AG08396 (cell line): ENCODE results near the gene KCNJ13.
A peak's percentile ranks its signal among the peaks of the same experiment; 100 is the strongest.

Experiments used
- DNase-seq: peaks from one replicate; pipeline ENCODE4 v3.0.0; 2012; ENCODE audit warnings: low spot score, mixed read lengths

Gene KCNJ13

DNA sequence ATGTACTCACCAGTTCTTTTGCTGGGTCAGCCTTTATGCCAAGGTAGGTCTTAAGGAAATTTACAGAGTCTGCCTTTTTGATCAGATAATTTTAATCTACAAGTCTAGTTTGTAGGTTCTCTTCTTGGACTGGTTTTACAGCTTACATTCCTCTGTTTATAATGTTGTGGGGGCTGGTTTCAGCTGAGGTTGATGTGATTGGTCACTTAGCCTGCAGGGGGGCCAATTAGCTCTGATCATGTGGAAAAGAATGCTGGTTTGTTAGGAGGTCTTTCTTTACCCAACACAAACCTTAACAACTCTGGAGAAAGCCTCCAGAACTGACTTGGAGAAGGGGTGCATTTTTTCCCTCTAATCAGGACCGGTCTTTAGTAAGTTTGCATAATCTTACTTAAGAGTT, at the start of gene KCNJ13:
KCNJ13 (minus strand) TSS at position 131 of the 400 bp plus-strand sequence. CDS start 5,203 bp downstream, outside the sequence.
- peak; percentile 42 for DNase-seq

DNA sequence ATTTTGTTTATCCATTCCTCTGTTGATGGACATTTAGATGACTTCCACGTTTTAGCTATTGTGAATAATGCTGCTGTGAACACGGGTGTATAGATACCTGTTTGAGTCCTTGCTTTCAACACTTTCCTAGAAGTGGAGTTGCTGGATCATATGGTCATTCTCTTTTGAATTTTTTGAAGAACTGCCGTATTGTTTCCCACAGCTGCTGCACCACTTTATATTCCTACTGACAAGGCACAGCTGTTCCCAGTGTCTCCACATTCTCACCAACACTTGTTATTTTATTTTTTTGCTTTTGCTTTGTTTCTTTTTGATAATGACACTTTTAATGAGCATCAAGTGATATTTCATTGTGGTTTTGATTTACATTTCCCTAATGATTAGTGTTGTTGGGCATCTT, 41.4 kb upstream of the KCNJ13 start:
- no peak for DNase-seq

DNA sequence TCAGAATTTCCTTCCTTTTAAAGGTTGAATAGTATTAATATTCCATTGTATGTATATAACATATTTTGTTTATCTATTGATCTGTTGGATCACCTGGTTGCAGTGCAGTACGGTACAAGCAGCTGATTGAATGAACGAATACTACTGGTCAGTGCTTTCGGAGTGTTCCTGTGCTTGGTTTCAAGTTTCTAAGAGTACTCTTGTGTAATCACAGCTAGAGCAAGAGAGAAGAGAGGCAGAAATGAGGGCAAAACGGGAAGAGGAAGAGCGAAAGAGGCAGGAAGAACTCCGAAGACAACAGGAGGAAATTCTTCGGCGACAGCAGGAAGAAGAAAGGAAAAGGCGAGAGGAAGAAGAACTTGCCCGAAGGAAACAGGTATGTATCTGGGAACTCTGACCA, 40.3 kb upstream of the KCNJ13 start:
- no peak for DNase-seq

DNA sequence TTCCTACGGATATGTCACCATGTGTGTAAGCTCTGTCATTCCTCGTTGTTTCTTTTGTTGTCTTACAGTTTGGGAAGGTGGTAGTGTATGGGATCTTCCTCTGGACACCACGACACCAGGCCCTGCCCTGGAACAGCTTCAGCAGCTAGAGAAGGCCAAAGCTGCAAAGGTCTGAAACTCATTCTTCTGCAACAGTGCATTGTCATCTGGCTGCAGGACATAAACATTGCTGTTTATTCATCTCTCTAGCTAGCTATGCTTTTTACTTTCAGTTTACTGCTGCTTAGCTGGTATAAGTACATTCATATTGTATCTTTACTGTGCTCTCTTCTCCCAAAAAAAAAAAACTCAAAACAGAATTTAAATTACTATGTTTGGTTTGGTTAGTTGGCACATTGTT, 39.2 kb upstream of the KCNJ13 start:
- peak; percentile 17 for DNase-seq

DNA sequence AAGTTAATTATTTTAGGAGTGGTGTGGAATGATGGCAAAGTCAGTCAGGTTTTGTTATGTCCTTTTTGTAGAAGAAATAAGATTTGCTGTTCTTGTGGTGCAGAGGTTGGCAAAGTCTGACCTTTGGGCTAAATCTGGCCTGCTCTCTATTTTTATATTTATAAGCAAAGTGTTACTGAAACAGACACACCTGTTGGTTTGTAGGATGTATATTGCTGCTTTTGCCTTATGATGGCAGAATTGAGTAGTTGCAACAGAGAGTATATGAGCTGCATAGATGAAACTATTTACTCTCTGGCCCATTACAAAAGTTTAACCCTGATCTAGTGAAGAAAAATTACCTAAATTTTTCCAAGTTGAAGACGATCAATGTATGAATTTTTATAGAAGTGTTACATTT, 34.1 kb upstream of the KCNJ13 start:
- DNase-seq = no peak

DNA sequence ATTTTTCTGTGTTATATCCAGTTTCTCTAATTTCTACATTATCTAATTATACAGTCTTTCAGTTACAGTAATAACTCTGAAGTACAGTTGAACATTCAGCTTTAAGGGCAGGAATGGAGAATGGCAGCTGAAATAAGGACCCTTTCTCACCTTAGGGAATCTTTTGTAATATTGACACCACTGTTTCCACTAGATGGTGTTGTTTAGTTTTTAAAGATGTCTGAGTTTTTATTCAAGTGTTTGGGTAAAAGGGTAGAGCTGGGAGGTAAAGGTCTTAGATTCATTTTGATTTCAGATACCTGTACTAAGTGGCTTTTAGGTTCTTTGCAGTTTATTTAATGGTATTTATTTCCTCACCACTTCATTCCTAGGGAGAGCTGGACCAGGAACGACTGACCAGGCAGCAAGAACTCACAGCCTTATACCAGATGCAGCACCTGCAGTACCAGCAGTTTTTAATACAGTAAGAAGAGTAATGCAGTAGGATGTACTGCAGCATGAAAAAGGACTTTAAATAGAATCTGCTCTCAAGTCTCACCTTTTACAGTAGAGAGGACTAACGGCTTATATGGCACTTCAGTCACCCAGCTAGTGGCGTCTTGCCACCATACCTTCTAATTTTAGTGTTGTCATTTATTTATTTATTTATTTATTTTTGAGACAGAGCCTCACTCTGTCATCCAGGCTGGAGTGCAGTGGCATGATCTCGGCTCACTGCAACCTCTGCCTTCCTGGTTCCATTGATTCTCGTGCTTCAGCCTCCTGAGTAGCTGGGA, 33.2 kb upstream of the KCNJ13 start:
- DNase-seq = no peak

DNA sequence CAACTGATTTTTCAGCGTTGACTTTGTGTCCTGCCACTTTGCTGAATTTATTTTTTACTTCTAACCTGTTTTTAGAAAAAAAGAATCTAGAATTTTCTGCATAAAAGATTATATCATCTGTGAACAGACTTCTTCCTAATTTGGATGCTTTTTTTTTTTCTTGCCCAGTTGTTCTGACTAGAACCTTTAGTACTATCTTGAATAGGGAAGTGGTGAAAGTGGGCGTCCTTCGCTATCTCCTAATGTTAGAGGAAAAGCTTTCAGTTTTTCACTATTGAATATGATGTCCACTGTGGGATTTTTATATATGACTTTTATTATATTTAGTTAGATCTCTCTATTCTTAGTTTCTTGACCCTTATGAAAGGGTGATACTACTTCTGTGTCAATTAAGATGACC, 25.7 kb upstream of the KCNJ13 start:
- DNase-seq = no peak

DNA sequence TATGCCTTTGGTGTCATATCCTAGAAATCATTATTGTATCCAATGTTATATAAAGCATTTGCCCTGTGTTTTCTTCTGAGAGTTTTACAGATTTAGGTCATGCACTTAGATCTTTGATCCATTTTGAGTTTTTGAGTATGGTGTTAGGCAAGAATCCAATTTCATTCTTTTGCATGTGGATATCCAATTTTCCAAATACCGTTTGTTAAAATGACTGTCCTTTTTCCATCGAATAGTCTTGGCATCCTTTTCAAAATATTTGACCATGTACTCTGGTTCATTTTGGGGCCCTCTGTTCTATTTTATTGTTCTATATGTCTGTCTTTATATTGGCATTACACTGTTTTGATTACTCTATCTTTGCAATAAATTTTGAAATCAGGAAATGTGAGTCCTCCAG, 23.8 kb upstream of the KCNJ13 start:
- DNase-seq = no peak

DNA sequence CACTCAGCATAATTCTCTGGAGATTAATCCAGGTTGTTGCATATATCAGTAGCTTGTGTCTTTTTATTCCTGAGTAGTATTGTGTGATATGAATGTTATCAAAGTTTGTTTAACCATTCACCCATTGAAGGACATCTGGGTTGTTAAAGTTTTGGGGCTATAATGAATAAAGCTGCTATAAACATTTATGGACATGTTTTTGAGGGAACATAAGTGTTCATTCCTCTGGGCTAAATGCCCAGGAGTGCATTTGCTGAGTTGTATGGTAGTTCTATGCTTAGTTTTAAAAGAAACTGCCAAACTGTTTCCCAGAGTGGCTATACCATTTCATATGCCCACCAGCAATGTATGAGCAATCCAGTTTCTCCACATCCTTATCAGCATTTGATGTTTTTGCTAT, 21.8 kb upstream of the KCNJ13 start:
- no peak for DNase-seq

DNA sequence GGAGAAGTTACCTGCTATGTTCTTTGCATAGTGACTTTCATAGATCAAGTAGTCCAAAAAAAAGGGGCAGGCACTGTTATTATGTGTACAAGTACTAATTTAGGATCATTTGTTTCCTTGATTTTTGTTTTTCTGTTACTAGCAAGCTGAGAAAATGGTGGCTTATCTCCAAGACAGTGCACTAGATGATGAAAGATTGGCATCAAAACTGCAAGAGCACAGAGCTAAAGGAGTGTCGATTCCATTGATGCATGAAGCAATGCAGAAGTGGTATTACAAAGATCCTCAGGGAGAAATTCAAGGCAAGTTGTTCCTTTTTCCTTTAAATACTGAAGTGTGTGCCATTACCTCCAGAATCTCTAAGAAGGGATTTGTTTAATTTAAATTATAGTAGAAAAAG, 19.6 kb upstream of the KCNJ13 start:
- no peak for DNase-seq

DNA sequence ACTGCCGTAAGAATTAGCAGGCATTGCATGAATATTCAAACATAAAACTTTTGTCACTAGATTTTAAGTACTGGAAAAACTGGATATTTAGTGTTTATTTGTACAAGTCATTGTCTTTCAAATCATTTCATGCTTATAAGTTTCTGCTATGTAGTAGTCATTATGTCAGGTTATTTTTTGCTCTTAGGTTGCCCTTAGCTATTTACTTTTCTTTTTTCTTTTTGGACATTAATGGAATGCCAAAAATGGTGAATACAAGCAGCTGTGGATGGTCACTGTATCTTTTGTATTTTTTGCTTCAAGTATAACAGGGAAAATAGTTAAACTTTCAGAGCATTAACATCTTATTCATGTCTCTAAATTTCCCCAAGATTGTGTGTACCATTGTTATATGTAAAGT, 18.6 kb upstream of the KCNJ13 start:
- DNase-seq = no peak

DNA sequence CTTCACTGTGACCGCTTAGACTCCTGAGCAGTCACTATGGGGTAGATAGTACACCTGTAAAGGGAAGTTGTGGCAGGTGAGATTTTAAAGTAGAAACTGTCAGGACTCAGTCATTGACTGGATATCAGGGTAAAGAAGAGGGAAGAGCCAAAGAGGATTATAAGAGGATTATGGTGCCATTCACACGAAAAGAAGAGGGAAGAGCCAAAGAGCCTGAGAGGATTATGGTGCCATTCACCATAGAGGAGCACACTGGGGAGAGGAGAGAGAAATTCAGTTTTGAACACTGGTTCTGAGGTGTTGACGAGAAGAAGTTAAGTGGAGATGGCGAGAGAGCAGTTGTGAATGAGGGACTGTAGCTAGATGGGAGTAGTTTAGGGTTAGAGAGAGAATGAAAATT, 16.9 kb upstream of the KCNJ13 start:
- no peak for DNase-seq

DNA sequence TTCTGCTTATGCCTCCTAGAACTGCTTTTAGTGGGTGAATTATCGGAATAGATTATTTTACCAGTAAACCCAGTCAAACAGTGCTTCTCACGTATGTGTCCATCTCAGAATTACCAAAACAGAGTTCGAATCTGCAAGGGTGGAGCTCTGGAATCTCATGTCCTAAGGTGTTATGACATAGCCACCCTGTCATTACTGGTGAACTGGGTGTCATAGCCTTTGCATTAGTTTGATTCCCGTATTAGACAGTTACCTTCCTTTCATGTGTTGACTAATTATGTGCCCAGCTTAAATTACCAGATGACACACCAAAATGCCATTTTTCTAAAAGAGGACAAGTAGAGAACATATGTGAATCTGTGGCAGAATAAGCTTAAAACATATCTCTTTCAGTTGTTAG, 15.2 kb upstream of the KCNJ13 start:
- no peak for DNase-seq

DNA sequence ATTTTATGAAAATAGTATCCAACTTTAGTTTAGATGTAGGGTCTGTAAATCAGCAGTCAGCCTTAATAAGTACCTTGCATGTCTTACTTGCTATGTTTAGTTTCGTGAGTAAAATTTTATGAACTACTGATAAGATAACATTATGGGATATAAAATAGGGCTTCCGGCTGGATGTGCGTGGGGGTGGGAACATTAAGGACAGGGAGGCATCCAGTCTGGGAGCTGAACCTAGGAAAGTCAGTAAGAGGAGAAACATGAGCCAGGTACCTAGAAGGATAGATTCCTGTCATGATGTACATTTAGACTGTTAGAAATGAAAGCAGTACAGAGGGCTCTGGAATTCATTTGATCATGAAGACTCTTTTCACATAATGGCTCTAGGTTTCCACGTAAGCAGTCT, 12.7 kb upstream of the KCNJ13 start:
- DNase-seq = no peak

DNA sequence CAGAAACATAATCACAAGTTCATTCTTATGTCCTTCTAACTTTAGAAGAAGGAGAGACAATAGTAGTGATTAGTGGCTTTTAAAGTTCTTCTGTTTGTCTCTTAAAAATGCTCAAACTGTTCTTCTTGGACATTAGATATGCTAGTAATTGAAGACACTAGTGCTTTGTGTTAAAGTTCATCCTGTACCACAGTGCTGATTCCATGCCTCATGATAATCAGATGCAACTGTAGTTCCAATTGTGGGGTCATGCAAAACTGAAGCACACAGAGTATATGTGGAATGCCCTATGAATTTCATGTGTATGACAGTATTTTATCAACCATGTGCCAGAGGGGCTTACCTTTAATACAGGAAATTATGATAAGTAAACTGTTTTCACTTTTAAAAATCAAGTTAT, 11.4 kb upstream of the KCNJ13 start:
- no peak for DNase-seq

DNA sequence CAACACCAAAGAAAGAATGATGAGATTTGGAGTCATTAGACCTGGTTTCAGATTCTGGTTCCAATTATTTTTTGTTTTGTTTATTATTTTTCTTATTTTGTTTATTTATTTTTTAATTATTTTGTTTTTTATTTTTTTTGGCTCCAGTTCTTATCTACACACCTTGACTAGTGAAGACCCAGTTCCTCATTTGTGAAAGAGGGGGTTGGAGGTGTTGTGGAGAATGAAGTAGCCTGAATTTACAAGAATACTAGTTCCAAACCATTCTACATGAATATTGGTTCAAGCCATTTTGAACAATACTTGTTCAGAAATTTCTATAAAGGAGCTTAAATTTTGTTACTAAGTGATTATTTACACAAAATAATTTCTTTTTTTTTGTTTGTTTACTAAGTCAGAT, 6.9 kb upstream of the KCNJ13 start:
- no peak for DNase-seq

DNA sequence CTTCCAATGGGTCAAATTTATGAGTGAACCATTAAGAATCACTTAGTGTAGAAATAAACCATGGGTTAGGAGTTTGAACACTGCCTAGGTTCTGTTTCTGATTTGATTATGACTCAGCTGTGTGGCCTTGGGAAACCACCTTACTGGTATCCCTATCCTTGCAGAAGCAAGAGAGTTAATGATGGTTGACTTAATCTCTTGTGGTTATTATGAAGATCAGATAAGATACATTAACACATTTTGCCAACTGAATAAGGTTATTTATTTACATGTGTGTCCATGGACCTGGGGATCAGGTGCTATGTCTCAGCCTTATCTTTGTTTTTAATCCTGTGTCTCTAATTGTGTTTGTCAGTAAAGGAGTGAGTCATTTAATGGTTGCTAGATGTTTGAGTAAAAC, 5.4 kb upstream of the KCNJ13 start:
- DNase-seq = peak; percentile 17

DNA sequence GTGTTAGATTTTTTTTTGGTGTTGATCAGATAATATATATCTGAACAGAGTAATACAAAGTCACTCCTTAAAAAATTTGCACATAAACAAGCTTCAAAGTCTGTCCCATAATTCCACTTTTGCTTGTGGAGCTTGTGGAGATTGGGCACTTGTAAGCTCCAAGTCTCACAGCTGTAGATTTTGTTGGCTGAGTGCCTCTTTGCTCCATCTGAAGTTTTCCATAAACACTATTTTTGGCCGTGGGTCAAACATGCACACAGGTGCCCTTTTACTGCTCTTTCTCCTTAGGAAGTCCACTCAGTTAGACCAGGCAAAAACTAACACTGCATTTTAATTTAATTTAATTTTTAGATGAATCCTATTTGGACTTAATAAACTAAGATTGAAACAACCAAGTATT, 3.6 kb upstream of the KCNJ13 start:
- no peak for DNase-seq

DNA sequence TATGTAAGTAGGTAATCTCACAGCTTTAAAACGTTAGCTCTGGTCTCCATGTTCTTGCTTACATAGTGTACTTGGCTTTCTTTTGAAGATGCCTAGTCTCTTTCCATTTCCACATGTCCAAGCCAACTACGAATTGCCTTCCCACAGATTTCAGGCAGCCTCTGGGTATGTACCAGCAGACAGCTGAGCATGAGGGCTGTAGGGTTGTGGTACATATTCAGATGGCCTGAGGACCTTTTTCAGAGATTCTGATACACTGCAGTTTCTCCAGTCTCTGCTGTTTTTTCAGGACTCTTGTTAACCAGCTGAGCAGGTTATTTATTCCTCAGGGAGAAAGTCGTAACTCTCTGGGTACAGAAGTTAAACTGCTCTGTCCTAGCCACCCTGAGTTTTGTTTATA, 3.1 kb upstream of the KCNJ13 start:
- DNase-seq = no peak

DNA sequence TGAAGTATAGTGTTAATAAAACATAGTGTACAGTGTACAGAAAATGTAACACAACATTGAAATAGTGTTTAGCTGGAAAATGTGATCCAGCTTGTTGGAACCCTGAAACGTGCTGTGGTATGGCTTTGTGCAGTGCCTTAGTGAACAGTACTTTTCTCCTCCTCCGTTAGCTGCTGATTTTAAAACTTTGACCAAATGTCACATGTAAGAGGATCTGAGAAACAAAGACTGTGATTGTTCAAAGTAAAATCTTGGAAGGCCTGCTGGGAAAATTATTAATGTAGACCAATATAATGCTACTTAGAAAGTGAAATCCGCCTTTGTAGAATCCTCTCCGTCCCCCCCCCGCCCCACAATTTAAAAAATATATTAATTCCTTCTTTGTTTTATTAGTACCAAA, 911 bp upstream of the KCNJ13 start:
- DNase-seq = no peak

DNA sequence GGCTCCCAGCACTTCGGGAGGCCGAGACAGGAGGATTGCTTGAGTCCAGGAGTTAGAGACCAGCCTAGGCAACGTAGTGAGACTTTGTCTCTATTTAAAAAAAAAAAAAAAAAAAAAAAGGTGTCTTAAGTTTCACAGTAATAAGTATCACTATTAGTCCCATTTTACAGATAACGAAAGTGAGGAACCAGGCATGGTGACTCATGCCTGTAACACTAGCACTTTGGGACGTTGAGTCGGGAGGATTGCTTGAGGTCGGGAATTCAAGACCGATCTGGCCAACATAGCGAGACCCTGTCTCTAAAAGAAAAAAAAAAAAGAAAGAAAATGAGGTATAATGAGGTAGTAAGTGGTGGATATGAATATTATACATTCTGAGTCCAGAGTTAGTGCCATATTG, 2.5 kb downstream of the KCNJ13 start:
- DNase-seq = no peak

DNA sequence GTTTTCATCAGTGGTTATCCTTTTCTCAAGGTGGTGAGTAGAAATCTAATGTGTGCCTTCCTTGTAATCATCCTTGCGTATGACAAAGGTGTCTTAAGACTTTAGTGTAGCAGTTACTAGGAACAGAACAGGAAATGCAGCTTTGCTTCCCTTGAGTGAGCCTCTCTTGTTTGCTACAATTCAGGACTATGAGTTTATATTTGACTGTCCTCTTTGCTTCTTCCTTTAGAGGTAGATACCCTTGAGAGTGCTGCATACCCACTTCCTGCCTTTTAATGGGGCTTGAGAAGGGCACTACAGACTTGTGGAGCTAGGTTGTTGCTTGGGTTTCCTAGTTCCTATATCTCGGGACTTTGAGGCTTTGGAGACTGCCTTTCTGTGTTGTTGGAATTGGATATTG, 3.8 kb downstream of the KCNJ13 start:
- DNase-seq = no peak

DNA sequence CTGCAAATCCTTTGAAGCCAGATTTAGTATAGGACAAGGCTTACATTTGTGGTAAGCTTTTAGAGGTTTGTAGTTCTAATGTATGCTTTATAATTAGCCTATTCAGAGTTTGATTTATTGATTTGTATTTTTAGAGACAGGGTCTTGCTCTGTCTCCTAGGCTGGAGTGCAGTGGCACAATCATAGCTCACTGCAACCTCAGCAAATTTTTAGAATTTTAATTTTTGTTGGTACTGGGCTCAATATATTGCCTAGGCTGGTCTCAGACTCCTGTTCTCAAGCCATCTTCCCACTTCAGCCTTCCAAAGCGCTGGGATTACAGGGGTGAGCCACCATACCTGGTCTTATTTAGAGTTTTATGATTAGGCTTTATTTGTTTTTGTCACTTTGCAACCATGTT, 4.5 kb downstream of the KCNJ13 start:
- no peak for DNase-seq

DNA sequence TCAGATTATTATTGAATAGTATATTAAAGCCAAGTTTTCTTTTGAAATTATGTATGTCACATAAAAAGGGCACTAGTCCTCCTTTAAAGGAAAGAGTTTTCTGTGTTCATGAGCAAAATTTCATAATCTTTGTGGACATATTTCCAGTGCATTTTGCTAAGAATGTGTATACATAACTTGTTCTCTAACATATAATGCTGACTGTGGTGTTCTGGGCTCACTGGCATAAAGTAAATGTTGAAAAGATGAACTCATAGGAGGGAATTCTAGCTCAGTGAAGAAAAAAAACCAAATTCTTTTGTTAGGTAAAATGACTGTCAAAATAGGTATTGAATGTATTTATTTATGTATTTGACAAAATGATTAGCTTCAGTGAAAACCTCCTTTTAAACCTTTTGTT, 6.2 kb downstream of the KCNJ13 start:
- DNase-seq = no peak

DNA sequence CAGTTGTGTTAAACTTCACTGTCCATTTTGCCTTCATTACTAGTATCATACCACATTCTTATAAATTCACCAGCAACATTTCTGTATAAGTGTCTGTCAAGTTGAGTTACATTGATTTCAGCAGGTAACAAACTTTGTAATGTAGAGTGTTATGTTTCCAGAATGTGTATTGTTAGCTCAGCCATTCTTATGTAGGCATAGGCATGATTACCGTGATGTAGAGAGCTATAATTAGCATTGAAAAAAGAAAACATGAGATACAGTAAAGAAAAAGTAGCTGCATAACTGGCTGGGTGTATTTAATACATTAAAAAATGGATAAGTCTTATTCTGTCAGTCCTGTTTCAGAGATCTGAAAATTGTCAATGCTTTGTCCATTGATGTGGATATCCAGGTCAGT, 8.5 kb downstream of the KCNJ13 start:
- DNase-seq = no peak
